GM04503 (cell line): ENCODE results near the gene POP5.
A peak's percentile ranks its signal among the peaks of the same experiment; 100 is the strongest.
"Not testable (repeated sequence)": the region's sequence is repeated elsewhere in the genome, so short reads cannot be mapped to it uniquely, and the experiment has no call there.

Source experiments
- DNase-seq: peaks from one replicate; pipeline ENCODE4 v3.0.0-alpha.2; 2012; ENCODE audit warnings: low read depth

POP5 gene, protein sequence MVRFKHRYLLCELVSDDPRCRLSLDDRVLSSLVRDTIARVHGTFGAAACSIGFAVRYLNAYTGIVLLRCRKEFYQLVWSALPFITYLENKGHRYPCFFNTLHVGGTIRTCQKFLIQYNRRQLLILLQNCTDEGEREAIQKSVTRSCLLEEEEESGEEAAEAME

DNA sequence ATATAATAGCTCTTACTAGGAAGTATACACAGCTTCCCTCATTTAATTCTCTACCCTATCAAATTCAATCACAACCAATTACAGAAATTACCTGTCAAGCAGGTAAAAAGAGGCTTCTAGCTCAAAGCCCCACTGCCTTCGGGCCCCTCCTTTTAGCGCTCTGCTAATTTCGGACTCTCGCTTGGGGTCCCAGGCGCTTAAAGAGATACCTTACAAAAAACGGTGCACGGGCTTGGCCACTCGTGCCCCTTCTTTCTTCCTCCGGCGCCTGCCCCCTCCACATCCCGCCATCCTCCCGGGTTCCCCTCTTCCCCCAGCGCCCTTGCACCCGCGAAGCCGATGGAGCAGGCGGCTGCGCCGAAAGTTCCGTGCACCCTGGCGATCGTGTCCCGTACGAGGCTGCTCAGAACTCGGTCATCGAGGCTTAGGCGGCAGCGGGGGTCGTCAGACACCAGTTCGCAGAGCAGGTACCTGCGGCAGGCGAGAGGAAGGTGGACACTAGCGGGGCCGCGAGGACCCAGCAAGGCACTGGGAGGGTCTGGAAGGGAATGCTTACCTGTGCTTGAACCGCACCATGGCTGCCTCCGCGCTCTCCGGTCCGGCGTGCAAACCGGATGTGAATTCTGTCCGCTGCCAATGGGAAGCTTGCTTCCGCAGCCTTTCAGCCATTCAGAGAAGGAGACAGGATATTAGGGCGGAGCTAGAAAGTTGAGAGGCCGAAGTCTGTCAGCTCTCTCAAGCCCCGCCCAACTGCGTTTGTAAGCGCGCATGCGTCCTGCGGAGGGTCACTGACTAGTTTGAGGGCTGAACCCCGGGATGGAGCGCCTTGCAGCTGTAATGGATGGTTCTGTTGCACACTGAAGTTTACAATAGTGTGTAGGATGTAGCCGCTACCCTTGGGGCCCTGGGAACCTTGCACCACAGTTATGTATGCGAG lies at the start of gene POP5:
Gene POP5 (minus strand): TSS at position 616 of the 937 bp plus-strand sequence. CDS start 40 bp downstream, at position 576.
- DNase-seq = peak; percentile 87

DNA sequence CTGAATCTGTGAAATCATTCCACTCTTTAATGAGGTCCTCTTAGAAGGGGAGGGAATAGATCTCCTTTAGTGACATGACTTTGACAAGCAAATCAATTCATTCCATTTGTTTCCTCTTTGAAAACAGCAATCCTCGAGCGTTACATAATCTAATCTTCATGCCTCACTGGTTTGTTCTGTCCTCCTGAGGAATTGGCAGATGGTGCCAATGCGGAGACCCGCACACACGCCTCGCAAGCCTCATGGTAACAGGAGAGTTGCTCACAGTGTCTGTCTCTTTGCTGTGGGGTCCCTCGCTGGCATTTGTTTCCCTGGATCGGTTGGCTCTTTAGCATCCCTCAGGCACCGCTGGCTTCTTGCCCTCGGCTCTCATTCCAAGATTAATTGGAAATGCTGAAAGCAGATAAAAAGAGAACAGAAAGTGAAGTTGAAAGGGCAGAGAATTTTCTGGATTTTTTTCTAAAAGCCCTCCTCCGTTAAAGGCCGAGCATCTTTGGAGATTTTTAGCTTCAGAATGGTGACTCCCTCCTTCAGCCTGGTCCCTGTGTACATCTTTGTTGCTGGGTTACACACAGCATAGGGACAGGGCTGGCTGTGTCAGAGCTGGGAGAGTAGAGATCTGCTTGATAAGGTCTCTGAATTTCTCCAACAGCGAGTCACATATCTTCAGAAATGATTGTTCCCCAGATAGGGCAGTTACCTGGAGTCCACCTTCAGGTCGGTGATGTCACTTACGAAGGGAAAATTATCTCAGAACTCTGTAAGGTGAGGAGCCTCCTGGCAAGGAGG lies 49.1 kb upstream of the POP5 start:
- DNase-seq = no peak

DNA sequence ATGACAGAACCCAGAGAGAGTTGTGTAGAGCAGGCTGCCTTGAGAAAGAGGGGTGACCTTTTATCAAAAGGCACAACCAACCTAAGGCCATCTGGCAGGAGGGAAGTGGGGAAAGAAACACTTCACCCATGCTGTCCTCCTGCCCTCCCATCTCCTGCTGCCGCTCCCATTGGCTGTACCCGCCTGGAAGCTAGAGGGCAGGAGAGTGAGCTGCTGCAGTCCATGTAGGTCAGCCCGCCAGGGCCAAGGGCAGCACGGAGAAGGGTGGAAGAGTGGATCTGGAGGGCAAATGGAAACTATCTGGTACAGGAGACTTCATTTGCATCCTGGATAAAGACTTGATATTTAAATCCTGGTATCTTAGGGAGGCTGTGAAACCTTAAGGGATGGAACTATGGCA lies 47.7 kb upstream of the POP5 start:
- no peak for DNase-seq

DNA sequence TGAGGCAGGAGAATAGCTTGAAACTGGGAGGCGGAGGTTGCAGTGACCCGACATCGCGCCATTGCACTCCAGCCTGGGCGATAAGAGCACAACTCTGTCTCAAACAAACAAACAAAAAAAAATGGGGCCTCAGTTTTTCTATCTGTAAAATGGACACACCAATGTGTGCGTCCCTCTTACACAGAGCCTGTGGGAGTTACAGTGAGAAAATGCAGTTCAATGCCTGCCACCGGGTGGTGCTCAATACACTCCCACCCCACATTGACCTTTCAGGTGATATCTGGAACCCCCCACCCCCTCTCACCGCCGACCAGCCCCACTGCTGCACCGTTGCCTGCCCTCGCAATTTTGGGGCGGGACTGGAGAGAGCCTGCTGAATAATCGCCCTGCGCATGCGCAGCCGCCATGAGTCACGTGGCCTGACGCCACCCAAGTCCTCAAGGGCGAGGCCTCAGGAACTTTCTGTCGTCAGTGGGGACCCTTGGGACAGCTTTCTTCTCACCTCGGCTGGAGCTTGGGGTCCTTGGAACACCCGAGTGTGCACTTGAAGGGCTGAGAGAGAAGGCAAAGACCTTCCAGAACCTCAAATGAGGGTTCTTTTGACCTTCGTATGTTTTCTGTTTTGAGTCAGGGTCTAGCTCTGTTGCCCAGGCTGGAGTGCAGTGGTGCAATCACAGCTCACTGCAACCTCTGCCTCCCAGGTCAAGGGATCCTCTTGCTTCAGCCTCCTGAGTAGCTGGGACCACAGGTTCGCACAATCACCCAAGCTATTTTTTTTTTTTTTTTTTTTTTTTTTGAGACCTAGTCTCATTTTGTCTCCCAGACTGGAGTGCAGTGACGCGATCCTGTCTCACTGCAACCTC lies 44.6 kb upstream of the POP5 start:
- no peak for DNase-seq

DNA sequence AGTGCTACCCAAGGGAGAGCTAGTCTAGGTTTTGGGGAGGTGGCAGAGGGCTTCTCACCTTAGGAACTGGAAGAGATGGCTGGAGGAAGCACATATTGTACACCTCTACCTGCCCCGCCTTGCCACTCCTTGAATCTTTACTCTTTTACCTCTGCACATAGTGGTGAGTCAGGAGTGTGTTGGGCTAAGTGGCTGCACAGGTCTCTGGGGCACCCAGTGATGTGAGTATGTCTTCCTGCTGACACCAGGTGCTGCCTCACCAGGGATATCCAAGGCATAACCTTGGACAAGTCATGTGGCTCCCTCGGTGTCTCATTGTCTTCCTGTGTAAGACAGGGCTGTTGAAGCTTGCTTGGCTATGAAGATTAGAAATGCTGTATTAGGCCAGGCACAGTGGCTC lies 39.4 kb upstream of the POP5 start:
- no peak for DNase-seq

DNA sequence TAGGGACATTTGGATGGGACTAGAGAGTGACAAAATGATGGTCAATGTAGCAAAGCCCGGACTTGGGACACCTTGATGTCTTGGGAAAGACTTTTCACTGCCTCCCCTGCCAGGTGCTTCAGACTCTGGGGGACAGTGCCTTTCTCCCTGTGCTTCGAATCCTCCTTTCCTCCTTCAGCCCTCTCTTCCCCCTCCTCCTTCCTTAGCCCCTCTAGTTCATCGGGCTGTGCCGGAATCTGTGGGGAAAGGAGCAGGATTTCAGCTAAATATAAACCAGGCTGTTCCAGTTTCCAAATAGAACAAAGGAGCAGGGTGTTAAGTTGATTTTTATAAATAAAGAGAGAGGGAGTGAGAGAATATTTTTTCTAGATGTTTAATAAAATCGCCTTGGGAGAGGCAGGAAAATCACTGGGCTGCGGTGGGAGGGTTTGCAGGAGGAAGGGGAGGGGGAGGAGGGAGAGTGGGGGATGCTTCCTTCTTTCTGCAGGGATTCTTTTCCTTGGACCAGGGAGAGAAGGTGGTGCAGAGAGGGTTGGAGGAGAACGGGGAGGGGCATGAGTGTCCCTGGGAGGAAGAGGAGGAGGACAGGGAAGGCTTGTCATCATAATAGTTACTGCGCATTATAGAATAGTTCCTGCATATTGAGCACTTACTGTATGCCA lies 37.9 kb upstream of the POP5 start:
- DNase-seq = no peak

DNA sequence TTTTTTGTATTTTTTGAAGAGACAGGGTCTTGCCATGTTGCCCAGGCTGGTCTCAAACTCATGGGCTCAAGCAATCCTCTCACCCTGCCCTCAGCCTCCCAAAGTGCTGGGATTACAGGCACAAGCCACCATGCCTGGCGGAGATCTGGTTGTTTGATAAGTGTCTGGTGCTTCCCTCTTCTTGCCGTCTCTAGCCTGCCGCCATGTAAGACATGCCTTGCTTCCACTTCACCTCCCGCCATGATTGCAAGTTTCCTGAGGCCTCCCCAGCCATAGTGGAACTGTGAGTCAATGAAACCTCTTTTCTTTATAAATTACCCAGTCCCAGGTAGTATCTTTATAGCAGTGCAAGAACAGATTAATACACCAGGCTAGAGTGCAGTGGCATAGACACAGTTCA lies 36.6 kb upstream of the POP5 start:
- not testable (repeated sequence) for DNase-seq

DNA sequence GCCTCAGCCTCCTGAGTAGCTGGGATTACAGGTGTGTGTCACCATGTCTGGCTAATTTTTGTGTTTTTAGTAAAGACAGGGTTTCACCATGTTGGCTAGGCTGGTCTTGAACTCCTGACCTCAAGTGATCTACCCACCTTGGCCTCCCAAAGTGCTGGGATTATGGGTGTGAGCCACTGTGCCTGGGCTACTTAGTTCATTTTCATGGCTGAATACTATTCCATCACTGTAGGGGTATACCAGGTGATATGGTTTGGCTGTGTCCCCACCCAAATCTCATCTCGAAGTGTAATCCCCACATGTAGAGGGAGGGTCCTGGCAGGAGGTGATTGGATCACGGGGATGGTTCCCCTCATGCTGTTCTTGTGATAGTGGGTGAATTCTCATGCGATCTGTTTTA lies 36.0 kb upstream of the POP5 start:
- DNase-seq = not testable (repeated sequence)

DNA sequence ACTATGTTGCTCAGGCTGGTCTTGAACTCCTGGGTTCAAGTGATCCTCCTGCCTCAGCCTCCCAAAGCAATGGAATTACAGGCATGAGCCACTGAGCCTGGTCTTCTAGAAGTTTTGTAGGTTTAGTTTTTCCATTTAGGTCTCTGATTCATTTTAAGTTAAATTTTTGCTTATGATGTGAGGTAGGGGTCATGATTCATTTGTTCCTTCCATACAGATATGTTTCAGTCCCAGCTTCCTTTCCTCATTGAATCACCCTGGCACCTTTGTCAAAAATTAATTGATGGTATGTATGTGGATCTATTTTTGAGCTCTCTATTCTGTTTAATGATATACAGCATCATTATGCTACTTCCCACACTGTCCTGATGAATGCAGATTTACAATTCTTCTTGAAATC lies 33.6 kb upstream of the POP5 start:
- no peak for DNase-seq

DNA sequence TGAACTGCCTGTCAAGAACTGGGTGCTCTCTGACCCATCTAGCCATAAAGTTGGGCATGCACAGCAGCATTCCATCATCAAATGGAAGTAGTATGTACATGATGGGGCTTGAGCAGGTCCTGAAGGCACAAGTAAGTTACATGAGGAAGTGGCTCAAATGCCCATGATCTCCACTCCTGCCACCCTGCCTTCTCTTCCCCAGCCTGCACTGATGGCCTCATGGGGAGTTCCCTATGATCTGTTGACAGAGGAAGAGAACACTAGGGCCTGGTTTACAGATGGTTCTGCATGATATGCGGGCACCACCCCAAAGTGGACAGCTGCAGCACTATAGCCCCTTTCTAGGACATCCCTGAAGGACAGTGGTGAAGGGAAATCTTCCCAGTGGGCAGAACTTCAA lies 30.3 kb upstream of the POP5 start:
- not testable (repeated sequence) for DNase-seq

DNA sequence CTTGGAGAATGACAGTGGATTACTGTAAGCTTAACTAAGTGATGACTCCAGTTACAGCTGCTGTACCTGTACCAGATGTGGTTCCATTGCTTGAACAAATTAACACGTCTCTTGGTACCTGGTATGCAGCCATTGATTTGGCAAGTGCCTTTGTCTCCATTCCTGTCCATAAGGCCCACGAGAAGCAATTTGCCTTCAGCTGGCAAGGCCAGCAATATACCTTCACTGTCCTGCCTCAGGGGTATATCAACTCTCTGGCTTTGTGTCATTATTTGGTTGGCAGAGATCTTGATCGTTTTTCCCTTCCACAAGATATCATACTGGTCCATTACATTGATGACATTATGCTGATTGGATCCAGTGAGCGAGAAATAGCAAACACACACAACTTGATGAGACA lies 29.4 kb upstream of the POP5 start:
- no peak for DNase-seq

DNA sequence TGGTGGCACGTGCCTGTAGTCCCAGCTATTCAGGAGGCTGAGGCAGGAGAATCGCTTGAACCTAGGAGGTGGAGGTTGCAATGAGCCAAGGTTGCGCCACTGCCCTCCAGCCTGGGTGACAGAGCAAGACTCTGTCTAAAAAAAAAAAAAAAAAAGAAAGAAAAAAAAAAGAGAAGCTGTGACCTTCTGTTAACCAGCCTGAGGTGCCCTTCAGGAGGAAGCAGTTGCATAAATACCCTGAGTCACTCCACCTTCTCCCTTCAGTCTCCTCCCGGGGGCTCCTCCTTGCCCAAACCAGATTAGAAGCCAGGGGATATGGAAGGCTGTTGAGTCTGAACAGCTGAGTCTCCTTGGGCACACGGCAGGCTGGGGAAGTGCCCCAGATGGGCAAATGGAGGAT lies 21.2 kb upstream of the POP5 start:
- not testable (repeated sequence) for DNase-seq

DNA sequence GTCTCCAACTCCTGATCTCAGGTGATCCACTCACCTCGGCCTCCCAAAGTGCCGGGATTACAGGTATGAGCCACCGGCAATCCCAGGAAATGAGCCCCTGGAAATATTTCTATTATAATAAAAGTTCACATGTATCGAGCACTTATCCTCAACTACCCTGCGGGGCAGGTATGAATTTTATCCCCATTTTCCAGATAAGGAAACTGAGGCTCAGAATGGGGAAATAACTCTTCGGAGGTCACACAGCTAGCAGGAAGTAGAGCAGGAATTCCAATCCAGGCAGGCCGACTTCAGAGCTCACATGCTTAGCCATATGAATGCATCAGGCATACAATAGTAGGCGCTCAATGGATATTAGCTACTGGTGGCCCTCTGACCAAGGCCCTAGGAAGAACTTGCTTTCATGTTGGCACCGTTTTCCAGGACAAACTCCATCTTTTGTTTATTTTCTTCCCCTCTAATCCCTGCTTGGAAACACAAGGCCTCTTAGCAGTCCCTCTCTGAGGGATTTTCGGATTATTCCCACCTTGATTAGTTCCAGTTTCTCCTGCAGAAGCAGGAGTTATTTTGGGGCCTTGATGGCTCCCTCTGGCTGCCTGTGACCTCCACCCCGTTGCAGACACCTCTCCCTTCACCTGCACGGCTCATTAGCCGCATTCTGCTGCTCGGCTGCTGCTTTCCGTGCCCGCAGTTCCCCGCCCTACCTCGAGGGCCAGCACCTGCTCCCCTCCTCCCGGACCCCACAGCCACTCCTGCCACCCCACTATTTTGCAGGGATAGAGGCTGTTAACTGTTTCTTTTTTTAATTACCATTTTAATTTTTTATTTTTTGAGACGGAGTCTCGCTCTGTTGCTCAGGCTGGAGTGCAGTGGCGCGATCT lies 18.7 kb upstream of the POP5 start:
- no peak for DNase-seq

DNA sequence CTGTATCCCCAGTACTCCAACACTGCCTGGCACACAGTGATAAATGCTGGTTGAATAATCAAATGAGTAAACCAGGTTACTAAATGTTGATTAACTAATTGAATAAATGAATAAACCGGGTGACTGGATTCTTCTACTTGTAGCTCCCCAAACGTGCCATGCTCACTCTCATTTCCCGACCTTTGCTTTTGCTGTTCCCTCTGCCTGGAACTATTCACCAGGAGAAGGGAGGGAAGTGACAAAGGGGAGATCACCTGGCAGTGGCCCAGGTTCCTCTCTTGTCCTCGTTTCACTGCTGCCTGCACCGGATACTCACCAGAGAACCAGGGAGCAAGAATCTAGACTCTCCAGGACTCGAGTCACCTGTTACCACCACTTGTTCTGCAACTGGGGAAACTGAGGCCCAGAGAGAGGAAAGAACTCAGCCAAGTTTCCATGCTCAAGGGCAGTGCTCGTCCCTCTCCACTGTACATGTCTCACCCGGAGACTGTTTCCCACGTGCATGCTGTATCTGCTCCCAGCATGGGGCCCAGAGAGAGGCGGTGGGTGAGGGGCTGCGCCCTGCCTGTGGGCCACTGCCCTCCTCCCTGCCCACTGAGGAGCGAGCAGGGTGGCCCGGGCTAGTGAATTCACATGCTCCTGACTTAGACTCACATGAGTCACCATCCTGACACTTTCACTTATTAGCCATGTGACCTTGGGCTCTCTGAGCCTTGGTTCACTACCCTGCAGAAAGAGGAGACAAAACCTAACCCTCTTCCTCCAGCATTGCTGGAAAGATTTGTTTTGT lies 17.7 kb upstream of the POP5 start:
- peak; percentile 9 for DNase-seq

DNA sequence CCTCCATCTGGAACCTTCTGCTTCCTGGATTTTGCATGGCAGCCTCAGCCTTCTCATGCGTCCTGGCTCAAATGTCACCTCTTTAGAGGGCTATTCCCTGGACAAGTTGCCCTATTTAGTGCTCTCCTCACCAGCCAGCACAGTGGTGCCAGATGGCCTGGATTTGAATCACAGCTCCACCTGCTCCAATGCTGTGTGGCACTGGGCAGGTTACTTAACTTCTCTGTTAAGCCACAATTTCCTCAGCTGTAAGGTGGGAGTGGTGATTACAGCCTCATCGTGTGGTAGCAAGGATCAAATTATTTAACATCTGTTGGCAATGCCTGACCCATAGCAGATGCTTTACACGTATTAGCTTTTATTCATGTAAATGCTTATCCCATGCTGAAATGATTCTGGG lies 16.7 kb upstream of the POP5 start:
- DNase-seq = no peak

DNA sequence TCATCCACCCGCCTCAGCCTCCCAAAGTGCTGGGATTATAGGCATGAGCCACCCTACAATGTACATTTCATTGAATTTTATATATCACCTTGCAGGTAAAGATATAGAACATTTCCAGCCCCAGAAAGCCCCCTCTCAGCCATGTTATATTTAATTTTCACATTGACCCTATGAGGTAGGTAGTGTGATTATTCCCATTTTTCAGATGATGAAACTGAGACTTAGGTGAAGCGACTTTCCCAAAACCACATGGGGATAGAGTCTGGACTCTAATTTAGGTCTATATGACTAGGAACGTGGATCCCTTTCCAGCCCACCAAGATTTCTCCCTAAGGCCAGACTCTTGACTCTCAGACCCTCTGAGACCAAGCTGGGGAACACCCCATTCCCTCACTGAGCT lies 15.7 kb upstream of the POP5 start:
- DNase-seq = no peak

DNA sequence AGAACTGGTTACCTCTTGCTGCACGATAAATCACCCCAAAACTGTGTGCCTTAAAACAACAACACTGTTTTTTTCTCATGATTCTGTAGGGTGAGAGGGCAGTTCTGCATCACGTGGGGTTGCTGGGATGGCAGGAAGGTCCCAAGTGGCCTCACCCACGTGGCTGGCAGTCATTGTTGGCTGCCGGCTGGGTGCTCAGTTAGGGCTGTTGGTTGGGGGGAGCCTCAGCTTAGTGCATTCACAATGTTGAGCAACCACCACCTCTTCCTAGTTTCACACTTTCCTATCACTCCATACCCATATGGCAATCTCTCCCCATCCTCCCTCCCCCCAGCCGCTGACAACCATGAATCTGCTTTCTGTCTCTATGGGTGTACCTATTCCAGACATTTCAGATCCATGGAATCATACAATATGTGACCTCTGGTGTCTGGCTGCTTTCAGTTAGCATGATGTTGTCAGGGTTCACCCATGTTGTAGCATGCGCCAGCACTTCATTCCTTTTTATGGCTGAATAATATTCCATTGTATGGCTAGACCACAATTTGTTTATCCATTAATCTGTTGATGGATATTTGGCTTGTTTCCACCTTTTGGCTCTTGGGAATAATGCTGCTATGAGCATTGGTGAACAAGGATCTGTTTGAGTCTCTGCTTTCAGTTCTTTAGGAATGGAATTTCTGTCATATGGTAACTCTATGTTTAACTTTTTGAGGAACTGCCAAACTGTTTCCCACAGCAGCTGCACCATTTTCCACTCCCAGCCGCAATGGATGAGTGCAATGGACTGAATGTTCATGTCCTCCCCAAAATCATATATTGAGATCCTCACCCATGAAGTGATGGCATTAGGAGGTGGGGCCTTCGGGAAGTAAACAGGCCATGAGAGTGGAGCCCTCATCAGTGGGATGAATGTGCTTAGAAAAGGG lies 11.2 kb upstream of the POP5 start:
- no peak for DNase-seq

DNA sequence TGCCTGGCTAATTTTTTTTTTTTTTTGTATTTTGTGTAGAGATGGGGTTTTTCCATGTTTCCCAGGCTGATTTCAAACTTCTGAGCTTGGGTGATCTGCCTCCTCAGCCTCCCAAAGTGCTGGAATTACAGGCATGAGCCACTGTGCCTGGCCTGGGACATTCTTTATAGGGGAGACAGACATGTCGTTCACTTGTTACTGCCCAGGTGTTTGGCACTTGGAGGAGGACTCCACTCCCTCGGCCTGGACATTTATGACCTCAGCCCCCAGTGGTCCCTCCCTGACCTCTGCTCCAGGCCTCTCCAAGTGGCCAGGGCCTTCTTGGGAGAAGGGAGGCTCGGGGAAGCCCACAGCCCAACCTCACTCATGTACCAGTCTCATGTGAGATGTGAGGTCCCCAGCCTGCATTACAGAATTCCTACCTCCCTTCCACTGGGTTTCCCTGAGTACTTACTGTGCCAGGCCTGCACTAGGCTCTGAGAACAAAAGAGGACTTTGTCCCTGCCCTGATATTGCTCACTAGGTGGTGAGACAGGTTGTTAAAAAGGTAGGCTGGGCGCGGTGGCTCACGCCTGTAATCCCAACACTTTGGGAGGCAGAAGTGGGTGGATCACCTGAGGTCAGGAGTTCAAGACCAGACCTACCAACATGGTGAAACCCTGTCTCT lies 9.7 kb upstream of the POP5 start:
- DNase-seq = no peak
